ENCODE data around the gene KCNJ3.

The KCNJ3 gene

GRCh38 chr2:154698296-154698720, at the start of gene KCNJ3:
KCNJ3 (plus strand) TSS chr2:154698695; CDS start chr2:154698776, 81 bp downstream.
- DNase-seq: no peak

GRCh38 chr2:154655499-154655898, 43.0 kb upstream of the KCNJ3 start:
- DNase-seq: no peak

- no peak for DNase-seq
Measured at GRCh38 chr2:154658854-154659253, 39.6 kb upstream of the KCNJ3 start.

- DNase-seq: no peak
Measured at GRCh38 chr2:154664248-154664647, 34.2 kb upstream of the KCNJ3 start.

- no peak for DNase-seq
Measured at GRCh38 chr2:154670083-154670482, 28.4 kb upstream of the KCNJ3 start.

GRCh38 chr2:154673694-154674093, 24.8 kb upstream of the KCNJ3 start:
- DNase-seq: no peak

GRCh38 chr2:154677401-154677800, 21.1 kb upstream of the KCNJ3 start:
- DNase-seq: no peak

- DNase-seq: no peak
Measured at GRCh38 chr2:154681741-154682140, 16.8 kb upstream of the KCNJ3 start.

- peak; percentile 50 for DNase-seq
Measured at GRCh38 chr2:154686162-154686561, 12.3 kb upstream of the KCNJ3 start.

- DNase-seq: no peak
Measured at GRCh38 chr2:154688373-154688772, 10.1 kb upstream of the KCNJ3 start.

- DNase-seq: no peak
Measured at GRCh38 chr2:154689158-154689557, 9.3 kb upstream of the KCNJ3 start.

GRCh38 chr2:154692927-154693326, 5.6 kb upstream of the KCNJ3 start:
- DNase-seq: peak; percentile 39

GRCh38 chr2:154693741-154694340, 4.7 kb upstream of the KCNJ3 start:
- no peak for DNase-seq

GRCh38 chr2:154694881-154695280, 3.6 kb upstream of the KCNJ3 start:
- no peak for DNase-seq

GRCh38 chr2:154696369-154696768, 2.1 kb upstream of the KCNJ3 start:
- DNase-seq: no peak

GRCh38 chr2:154696810-154697417, 1.6 kb upstream of the KCNJ3 start:
- no peak for DNase-seq

- no peak for DNase-seq
Measured at GRCh38 chr2:154697418-154698252, 860 bp upstream of the KCNJ3 start.

GRCh38 chr2:154698721-154699574, 453 bp downstream of the KCNJ3 start:
- DNase-seq: no peak

GRCh38 chr2:154699575-154699930, 1.1 kb downstream of the KCNJ3 start:
- no peak for DNase-seq

GRCh38 chr2:154700136-154700535, 1.6 kb downstream of the KCNJ3 start:
- DNase-seq: no peak

GRCh38 chr2:154704991-154705390, 6.5 kb downstream of the KCNJ3 start:
- DNase-seq: no peak

GRCh38 chr2:154706660-154707059, 8.2 kb downstream of the KCNJ3 start:
- peak; percentile 35 for DNase-seq

GRCh38 chr2:154707994-154708575, 9.6 kb downstream of the KCNJ3 start:
- DNase-seq: no peak
